CD4-positive, alpha-beta T cell (primary cell): ENCODE data around the gene LRRC38. TPM values are rescaled to one million over a fixed set of nuclear protein-coding genes. Genes with fewer than 3 reads are reported as not detected.

Experiments used
- ATAC-seq: fragments of 200-7000 bp; cut with Tn5 transposase; one replicate; pipeline ENCODE4 v1.10.0; 2022; ENCODE audit warnings: mild to moderate bottlenecking; ENCODE audit not compliant: poor library complexity
- CTCF ChIA-PET: fragments of 350-600 bp; sonication (Branson Sonifier 250); formaldehyde crosslinking; loops from one replicate; lab custom pipeline; 2021; ENCODE audit warnings: antibody characterized with exemption, inconsistent platforms; lab: Charles Lee
- POLR2A ChIA-PET: fragments of 350-600 bp; sonication (Branson Sonifier 250); formaldehyde crosslinking; loops from one replicate; lab custom pipeline; 2021; ENCODE audit warnings: antibody characterized with exemption, inconsistent platforms; lab: Charles Lee
- DNase-seq, 14 experiments: peaks; one replicate each; pipeline ENCODE4 v3.0.0-alpha.2; 2013 to 2020; ENCODE audit warnings: mixed read lengths in 2 of 14
- H3K27ac ChIP-seq, 2 donors: one replicate each; pipeline versions ENCODE4 v1.5.1 to v1.7.0; 2013; ENCODE audit warnings: low read length in 2 of 2, low read depth in 1 of 2, mild to moderate bottlenecking in 1 of 2
- H3K27me3 ChIP-seq, 2 experiments: 1 replicate in 1 of 2; 2 replicates in 1 of 2; pipeline versions ENCODE4 v1.6.1 to v1.7.0; 2013; ENCODE audit warnings: low read length in 2 of 2, control low read depth in 1 of 2, mild to moderate bottlenecking in 1 of 2, moderate library complexity in 1 of 2; ENCODE audit not compliant: insufficient read depth in 2 of 2, control insufficient read depth in 1 of 2
- H3K36me3 ChIP-seq: one replicate; pipeline ENCODE4 v1.6.1; 2013; ENCODE audit warnings: low read length, control low read depth; ENCODE audit not compliant: insufficient read depth
- H3K4me1 ChIP-seq: one replicate; pipeline ENCODE4 v1.6.1; 2013; ENCODE audit warnings: low read length, control low read depth; ENCODE audit not compliant: insufficient read depth
- H3K4me3 ChIP-seq: one replicate; pipeline ENCODE4 v1.5.1; 2013; ENCODE audit warnings: mild to moderate bottlenecking, low read length, moderate library complexity
- H3K9me3 ChIP-seq, 2 experiments: 1 replicate in 1 of 2; 2 replicates in 1 of 2; pipeline versions ENCODE4 v1.6.1 to v1.7.0; 2013; ENCODE audit warnings: low read length in 2 of 2, mild to moderate bottlenecking in 2 of 2, control low read depth in 1 of 2, moderate library complexity in 1 of 2; ENCODE audit not compliant: control insufficient read depth in 1 of 2, insufficient read depth in 1 of 2
- H3K27ac Mint-ChIP-seq: one replicate; pipeline ENCODE4 v1.8.0; 2020; ENCODE audit warnings: mixed read lengths
- H3K27me3 Mint-ChIP-seq: one replicate; pipeline ENCODE4 v1.8.0; 2021; ENCODE audit warnings: mixed read lengths
- H3K36me3 Mint-ChIP-seq: one replicate; pipeline ENCODE4 v1.8.0; 2021; ENCODE audit warnings: low read depth, mixed read lengths
- H3K4me1 Mint-ChIP-seq: one replicate; pipeline ENCODE4 v1.8.0; 2021; ENCODE audit warnings: low read depth, mixed read lengths
- H3K4me3 Mint-ChIP-seq: one replicate; pipeline ENCODE4 v1.8.0; 2020; ENCODE audit warnings: mild to moderate bottlenecking, mixed read lengths
- H3K9me3 Mint-ChIP-seq: one replicate; pipeline ENCODE4 v1.8.0; 2020; ENCODE audit warnings: mixed read lengths
- intact Hi-C, 2 experiments: fragments of 100-400 bp; cut with DNase I in 1 of 2; cut with micrococcal nuclease in 1 of 2; formaldehyde crosslinking; loops; one replicate each; pipeline versions ENCODE4 v1.15.1 to v1.9.0; 2023 to 2025; cut with DNase I, micrococcal nuclease
- total RNA-seq, 174 experiments: library from RNA in 2 of 174; stranded (reverse) in 2 of 174; gene quantifications; one replicate each; pipeline ENCODE4 v1.2.3 and lab custom pipeline; 2021 to 2026
- TF ChIP-seq, protein P1 (sequence below): fragments of 200-600 bp; IDR thresholded peaks from one replicate; pipeline ENCODE4 v1.8.0; 2022; ENCODE audit warnings: antibody characterized with exemption, mild to moderate bottlenecking

LRRC38 gene
- total RNA-seq, 2 experiments from 2014 or later, result not detected

GRCh38 chr1:13461977-13462376 lies 51.8 kb downstream of the LRRC38 start:
- CTCF ChIA-PET, result no interaction called here
- H3K27me3 ChIP-seq, result no peaks in the 10 kb centered on the region
- H3K27ac Mint-ChIP-seq, result no peak overlapping the region
- H3K9me3 ChIP-seq, result no peaks in the 10 kb centered on the region
- H3K4me1 Mint-ChIP-seq, result no peaks in the 10 kb centered on the region
- POLR2A ChIA-PET, result no interaction called here
- no peak overlapping the region for H3K4me3 ChIP-seq
- H3K36me3 Mint-ChIP-seq, result no peaks in the 10 kb centered on the region
- H3K9me3 Mint-ChIP-seq, result no peaks in the 10 kb centered on the region
- no peak for DNase-seq
- H3K27ac ChIP-seq, result no peak overlapping the region
- intact Hi-C loops, result no loop called here
- TF ChIP-seq, protein P1, sequence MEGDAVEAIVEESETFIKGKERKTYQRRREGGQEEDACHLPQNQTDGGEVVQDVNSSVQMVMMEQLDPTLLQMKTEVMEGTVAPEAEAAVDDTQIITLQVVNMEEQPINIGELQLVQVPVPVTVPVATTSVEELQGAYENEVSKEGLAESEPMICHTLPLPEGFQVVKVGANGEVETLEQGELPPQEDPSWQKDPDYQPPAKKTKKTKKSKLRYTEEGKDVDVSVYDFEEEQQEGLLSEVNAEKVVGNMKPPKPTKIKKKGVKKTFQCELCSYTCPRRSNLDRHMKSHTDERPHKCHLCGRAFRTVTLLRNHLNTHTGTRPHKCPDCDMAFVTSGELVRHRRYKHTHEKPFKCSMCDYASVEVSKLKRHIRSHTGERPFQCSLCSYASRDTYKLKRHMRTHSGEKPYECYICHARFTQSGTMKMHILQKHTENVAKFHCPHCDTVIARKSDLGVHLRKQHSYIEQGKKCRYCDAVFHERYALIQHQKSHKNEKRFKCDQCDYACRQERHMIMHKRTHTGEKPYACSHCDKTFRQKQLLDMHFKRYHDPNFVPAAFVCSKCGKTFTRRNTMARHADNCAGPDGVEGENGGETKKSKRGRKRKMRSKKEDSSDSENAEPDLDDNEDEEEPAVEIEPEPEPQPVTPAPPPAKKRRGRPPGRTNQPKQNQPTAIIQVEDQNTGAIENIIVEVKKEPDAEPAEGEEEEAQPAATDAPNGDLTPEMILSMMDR, result no peak
- H3K36me3 ChIP-seq, result no peaks in the 10 kb centered on the region
- H3K27me3 Mint-ChIP-seq, result peaks cover 5% of the 10 kb centered on the region
- H3K4me1 ChIP-seq, result no peaks in the 10 kb centered on the region
- H3K4me3 Mint-ChIP-seq, result no peak overlapping the region
- no peak for ATAC-seq

- peaks cover 9% of the 10 kb centered on the region for H3K27me3 Mint-ChIP-seq
- POLR2A ChIA-PET, result no interaction called here
Measured at GRCh38 chr1:13456904-13457532, 56.8 kb downstream of the LRRC38 start.

GRCh38 chr1:13451399-13451965 lies 62.3 kb downstream of the LRRC38 start:
- CTCF ChIA-PET, result no interaction called here
- Histone ChIP-seq H3K27ac (no peak overlapping the region), H3K36me3 (no peaks in the 10 kb centered on the region), H3K9me3 (peaks cover 0 to 8% of the 10 kb centered on the region in 2 experiments), H3K27me3 (no peaks in the 10 kb centered on the region), H3K4me3 (no peak overlapping the region), H3K4me1 (no peaks in the 10 kb centered on the region)
- ATAC-seq (no peak), DNase-seq (no peak)
- Mint-ChIP-seq H3K36me3 (no peaks in the 10 kb centered on the region), H3K4me3 (no peak overlapping the region), H3K27me3 (peaks cover 5% of the 10 kb centered on the region), H3K4me1 (no peaks in the 10 kb centered on the region), H3K27ac (no peak overlapping the region), H3K9me3 (no peaks in the 10 kb centered on the region)
- intact Hi-C loops, result no loop called here
- POLR2A ChIA-PET, result no interaction called here
- TF ChIP-seq, protein P1, result no peak

More at GRCh38 chr1:13456904-13457532, 56.8 kb downstream of the LRRC38 start:
- Histone ChIP-seq H3K27ac (no peak overlapping the region), H3K4me1 (no peaks in the 10 kb centered on the region), H3K4me3 (no peak overlapping the region), H3K27me3 (no peaks in the 10 kb centered on the region), H3K36me3 (no peaks in the 10 kb centered on the region), H3K9me3 (peaks cover 0 to 5% of the 10 kb centered on the region in 2 experiments)
- intact Hi-C loops, result no loop called here
- Mint-ChIP-seq H3K4me3 (no peak overlapping the region), H3K9me3 (no peaks in the 10 kb centered on the region), H3K27ac (no peak overlapping the region), H3K36me3 (no peaks in the 10 kb centered on the region), H3K4me1 (no peaks in the 10 kb centered on the region)
- TF ChIP-seq, protein P1, result no peak
- CTCF ChIA-PET, result no interaction called here
- DNase-seq, result no peak
- ATAC-seq, result no peak
